Measurements from ENCODE around the gene PCDH7.

DNA sequence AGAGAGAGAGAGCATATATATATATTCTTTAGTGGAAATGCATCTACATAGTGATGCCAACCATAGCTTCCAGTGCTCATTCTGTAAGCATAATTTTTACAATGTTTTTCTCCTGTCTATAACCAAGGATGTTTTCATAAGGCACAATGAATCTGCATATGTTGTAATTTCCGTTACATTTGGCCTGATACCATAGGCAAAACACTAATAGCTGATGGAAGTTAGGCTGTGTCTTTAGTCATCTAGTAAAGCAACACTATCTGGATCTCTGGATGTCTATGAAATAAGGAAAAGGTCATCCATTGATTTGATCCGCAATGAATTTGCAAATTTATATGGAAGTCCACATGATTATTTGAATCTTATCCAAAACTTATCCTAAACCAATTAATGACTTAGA lies 8.1 kb downstream of the PCDH7 start:
- TF ChIP-seq, protein P1, sequence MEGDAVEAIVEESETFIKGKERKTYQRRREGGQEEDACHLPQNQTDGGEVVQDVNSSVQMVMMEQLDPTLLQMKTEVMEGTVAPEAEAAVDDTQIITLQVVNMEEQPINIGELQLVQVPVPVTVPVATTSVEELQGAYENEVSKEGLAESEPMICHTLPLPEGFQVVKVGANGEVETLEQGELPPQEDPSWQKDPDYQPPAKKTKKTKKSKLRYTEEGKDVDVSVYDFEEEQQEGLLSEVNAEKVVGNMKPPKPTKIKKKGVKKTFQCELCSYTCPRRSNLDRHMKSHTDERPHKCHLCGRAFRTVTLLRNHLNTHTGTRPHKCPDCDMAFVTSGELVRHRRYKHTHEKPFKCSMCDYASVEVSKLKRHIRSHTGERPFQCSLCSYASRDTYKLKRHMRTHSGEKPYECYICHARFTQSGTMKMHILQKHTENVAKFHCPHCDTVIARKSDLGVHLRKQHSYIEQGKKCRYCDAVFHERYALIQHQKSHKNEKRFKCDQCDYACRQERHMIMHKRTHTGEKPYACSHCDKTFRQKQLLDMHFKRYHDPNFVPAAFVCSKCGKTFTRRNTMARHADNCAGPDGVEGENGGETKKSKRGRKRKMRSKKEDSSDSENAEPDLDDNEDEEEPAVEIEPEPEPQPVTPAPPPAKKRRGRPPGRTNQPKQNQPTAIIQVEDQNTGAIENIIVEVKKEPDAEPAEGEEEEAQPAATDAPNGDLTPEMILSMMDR (IDR thresholded peaks at IDR 0.05), result no peak
- TF ChIP-seq POLR2A (IDR thresholded peaks at IDR 0.05), result no peak

All from heart left ventricle (tissue), 13 donors.